CD4-positive, alpha-beta T cell (primary cell): ENCODE measurements around the gene NT5C2. TPM values are rescaled to one million over a fixed set of nuclear protein-coding genes. Genes with fewer than 3 reads are reported as not detected.

Source experiments
- ATAC-seq: fragments of 200-7000 bp; cut with Tn5 transposase; one replicate; pipeline ENCODE4 v1.10.0; 2022; ENCODE audit warnings: mild to moderate bottlenecking; ENCODE audit not compliant: poor library complexity
- CTCF ChIA-PET: fragments of 350-600 bp; sonication (Branson Sonifier 250); formaldehyde crosslinking; loops from one replicate; lab custom pipeline; 2021; ENCODE audit warnings: antibody characterized with exemption, inconsistent platforms; lab: Charles Lee
- POLR2A ChIA-PET: fragments of 350-600 bp; sonication (Branson Sonifier 250); formaldehyde crosslinking; loops from one replicate; lab custom pipeline; 2021; ENCODE audit warnings: antibody characterized with exemption, inconsistent platforms; lab: Charles Lee
- DNase-seq, 14 experiments: peaks; one replicate each; pipeline ENCODE4 v3.0.0-alpha.2; 2013 to 2020; ENCODE audit warnings: mixed read lengths in 2 of 14
- H3K27ac ChIP-seq, 2 donors: one replicate each; pipeline versions ENCODE4 v1.5.1 to v1.7.0; 2013; ENCODE audit warnings: low read length in 2 of 2, low read depth in 1 of 2, mild to moderate bottlenecking in 1 of 2
- H3K27me3 ChIP-seq, 2 experiments: 1 replicate in 1 of 2; 2 replicates in 1 of 2; pipeline versions ENCODE4 v1.6.1 to v1.7.0; 2013; ENCODE audit warnings: low read length in 2 of 2, control low read depth in 1 of 2, mild to moderate bottlenecking in 1 of 2, moderate library complexity in 1 of 2; ENCODE audit not compliant: insufficient read depth in 2 of 2, control insufficient read depth in 1 of 2
- H3K36me3 ChIP-seq: one replicate; pipeline ENCODE4 v1.6.1; 2013; ENCODE audit warnings: low read length, control low read depth; ENCODE audit not compliant: insufficient read depth
- H3K4me1 ChIP-seq: one replicate; pipeline ENCODE4 v1.6.1; 2013; ENCODE audit warnings: low read length, control low read depth; ENCODE audit not compliant: insufficient read depth
- H3K4me3 ChIP-seq: one replicate; pipeline ENCODE4 v1.5.1; 2013; ENCODE audit warnings: mild to moderate bottlenecking, low read length, moderate library complexity
- H3K9me3 ChIP-seq, 2 experiments: 1 replicate in 1 of 2; 2 replicates in 1 of 2; pipeline versions ENCODE4 v1.6.1 to v1.7.0; 2013; ENCODE audit warnings: low read length in 2 of 2, mild to moderate bottlenecking in 2 of 2, control low read depth in 1 of 2, moderate library complexity in 1 of 2; ENCODE audit not compliant: control insufficient read depth in 1 of 2, insufficient read depth in 1 of 2
- H3K27ac Mint-ChIP-seq: one replicate; pipeline ENCODE4 v1.8.0; 2020; ENCODE audit warnings: mixed read lengths
- H3K27me3 Mint-ChIP-seq: one replicate; pipeline ENCODE4 v1.8.0; 2021; ENCODE audit warnings: mixed read lengths
- H3K36me3 Mint-ChIP-seq: one replicate; pipeline ENCODE4 v1.8.0; 2021; ENCODE audit warnings: low read depth, mixed read lengths
- H3K4me1 Mint-ChIP-seq: one replicate; pipeline ENCODE4 v1.8.0; 2021; ENCODE audit warnings: low read depth, mixed read lengths
- H3K4me3 Mint-ChIP-seq: one replicate; pipeline ENCODE4 v1.8.0; 2020; ENCODE audit warnings: mild to moderate bottlenecking, mixed read lengths
- H3K9me3 Mint-ChIP-seq: one replicate; pipeline ENCODE4 v1.8.0; 2020; ENCODE audit warnings: mixed read lengths
- CTCF ChIP-seq: fragments of 200-600 bp; IDR thresholded peaks from one replicate; pipeline ENCODE4 v1.8.0; 2022; ENCODE audit warnings: antibody characterized with exemption, mild to moderate bottlenecking
- intact Hi-C, 2 experiments: fragments of 100-400 bp; cut with DNase I in 1 of 2; cut with micrococcal nuclease in 1 of 2; formaldehyde crosslinking; loops; one replicate each; pipeline versions ENCODE4 v1.15.1 to v1.9.0; 2023 to 2025; cut with DNase I, micrococcal nuclease
- total RNA-seq, 174 experiments: library from RNA in 2 of 174; stranded (reverse) in 2 of 174; gene quantifications; one replicate each; pipeline ENCODE4 v1.2.3 and lab custom pipeline; 2021 to 2026

Gene NT5C2
- total RNA-seq, 2 experiments from 2014 or later: 43.2 to 47.8 TPM

- Histone ChIP-seq H3K4me1 (no peaks in the 10 kb centered on the region), H3K27ac (no peak overlapping the region), H3K27me3 (no peaks in the 10 kb centered on the region), H3K9me3 (no peaks in the 10 kb centered on the region), H3K36me3 (no peaks in the 10 kb centered on the region), H3K4me3 (no peak overlapping the region)
- ATAC-seq (no peak), DNase-seq (no peak)
- ChIA-PET CTCF (interaction anchor here (0.6 kb wide), 1 partner anchor 1614 kb away, joined by 5 read pairs; no protein-coding TSS in a partner anchor), POLR2A (no interaction called here)
- Mint-ChIP-seq H3K9me3 (no peaks in the 10 kb centered on the region), H3K27ac (no peak overlapping the region), H3K4me3 (no peak overlapping the region), H3K36me3 (peaks cover 17% of the 10 kb centered on the region), H3K4me1 (peaks cover 36% of the 10 kb centered on the region), H3K27me3 (no peaks in the 10 kb centered on the region)
- intact Hi-C loops: no loop called here
- TF ChIP-seq CTCF: no peak
Measured at GRCh38 chr10:103123282-103124024, 69.6 kb downstream of the NT5C2 start.

- H3K36me3 Mint-ChIP-seq: peaks cover 9% of the 10 kb centered on the region
- peaks cover 26% of the 10 kb centered on the region for H3K4me1 Mint-ChIP-seq
- no peaks in the 10 kb centered on the region for H3K27me3 ChIP-seq
- ATAC-seq: no peak
- H3K27ac ChIP-seq: no peak overlapping the region
- no peak overlapping the region for H3K4me3 Mint-ChIP-seq
- no peaks in the 10 kb centered on the region for H3K36me3 ChIP-seq
- TF ChIP-seq CTCF: no peak
- H3K27ac Mint-ChIP-seq: no peak overlapping the region
- intact Hi-C loops: no loop called here
- H3K9me3 Mint-ChIP-seq: no peaks in the 10 kb centered on the region
- no peaks in the 10 kb centered on the region for H3K9me3 ChIP-seq
- ChIA-PET POLR2A (no interaction called here), CTCF (no interaction called here)
- no peaks in the 10 kb centered on the region for H3K4me1 ChIP-seq
- H3K4me3 ChIP-seq: no peak overlapping the region
- H3K27me3 Mint-ChIP-seq: no peaks in the 10 kb centered on the region
- no peak for DNase-seq
Measured at GRCh38 chr10:103120977-103121735, 71.9 kb downstream of the NT5C2 start.

- DNase-seq (no peak), ATAC-seq (no peak)
- H3K36me3 Mint-ChIP-seq: peaks cover 9% of the 10 kb centered on the region
- intact Hi-C loops: no loop called here
- H3K9me3 ChIP-seq: no peaks in the 10 kb centered on the region
- H3K27me3 ChIP-seq: no peaks in the 10 kb centered on the region
- no peak overlapping the region for H3K4me3 ChIP-seq
- no peaks in the 10 kb centered on the region for H3K27me3 Mint-ChIP-seq
- no peak overlapping the region for H3K4me3 Mint-ChIP-seq
- ChIA-PET CTCF (no interaction called here), POLR2A (no interaction called here)
- no peaks in the 10 kb centered on the region for H3K4me1 ChIP-seq
- H3K36me3 ChIP-seq: no peaks in the 10 kb centered on the region
- peaks cover 21% of the 10 kb centered on the region for H3K4me1 Mint-ChIP-seq
- no peak overlapping the region for H3K27ac Mint-ChIP-seq
- no peak overlapping the region for H3K27ac ChIP-seq
- no peaks in the 10 kb centered on the region for H3K9me3 Mint-ChIP-seq
- TF ChIP-seq CTCF: no peak
Measured at GRCh38 chr10:103120546-103120945, 72.5 kb downstream of the NT5C2 start.
